CD4-positive, alpha-beta T cell treated with Interleukin-2 at 100 ng/mL for 4 hours (primary cell): ENCODE results near the gene MAPK9.
A peak's percentile ranks its signal among the peaks of the same experiment; 100 is the strongest.
"Not testable (repeated sequence)": the region's sequence is repeated elsewhere in the genome, so short reads cannot be mapped to it uniquely, and the experiment has no call there.

Experiments used
- DNase-seq: peaks from one replicate; pipeline ENCODE4 v3.0.0-alpha.2; 2020; ENCODE audit warnings: low spot score

The MAPK9 gene

GRCh38 chr5:180234271-180234670 lies 57.6 kb downstream of the MAPK9 start:
- DNase-seq, result no peak

GRCh38 chr5:180233729-180234128 lies 58.2 kb downstream of the MAPK9 start:
- no peak for DNase-seq

GRCh38 chr5:180230017-180230416 lies 61.9 kb downstream of the MAPK9 start:
- DNase-seq, result no peak

- DNase-seq, result no peak
Observed at GRCh38 chr5:180222056-180222455, 69.8 kb downstream of the MAPK9 start.

GRCh38 chr5:180217797-180218196 lies 74.1 kb downstream of the MAPK9 start:
- no peak for DNase-seq

- DNase-seq, result no peak
Observed at GRCh38 chr5:180216646-180217171, 75.2 kb downstream of the MAPK9 start.

GRCh38 chr5:180215783-180216630 lies 75.9 kb downstream of the MAPK9 start:
- no peak for DNase-seq

- no peak for DNase-seq
Observed at GRCh38 chr5:180214870-180215770, 76.8 kb downstream of the MAPK9 start.

- no peak for DNase-seq
Observed at GRCh38 chr5:180213657-180214207, 78.2 kb downstream of the MAPK9 start.

GRCh38 chr5:180213256-180213600 lies 78.7 kb downstream of the MAPK9 start:
- DNase-seq, result no peak

- no peak for DNase-seq
Observed at GRCh38 chr5:180212363-180213255, 79.3 kb downstream of the MAPK9 start.

GRCh38 chr5:180211761-180212035 lies 80.2 kb downstream of the MAPK9 start:
- no peak for DNase-seq

GRCh38 chr5:180210961-180211760 lies 80.7 kb downstream of the MAPK9 start:
- DNase-seq, result no peak

GRCh38 chr5:180210077-180210476 lies 81.8 kb downstream of the MAPK9 start:
- not testable (repeated sequence) for DNase-seq

GRCh38 chr5:180209137-180209581 lies 82.7 kb downstream of the MAPK9 start, which contains the start of gene RASGEF1C:
Gene RASGEF1C, minus strand, starts transcription at chr5:180209211. Its CDS starts 71,159 bp downstream, at chr5:180138052.
- DNase-seq, result peak; percentile 28

GRCh38 chr5:180208435-180209081 lies 83.3 kb downstream of the MAPK9 start:
- no peak for DNase-seq

- DNase-seq, result no peak
Observed at GRCh38 chr5:180208038-180208434, 83.8 kb downstream of the MAPK9 start.

- DNase-seq, result no peak
Observed at GRCh38 chr5:180207593-180207992, 84.3 kb downstream of the MAPK9 start.

- DNase-seq, result no peak
Observed at GRCh38 chr5:180206993-180207392, 84.9 kb downstream of the MAPK9 start.

- no peak for DNase-seq
Observed at GRCh38 chr5:180205916-180206315, 86.0 kb downstream of the MAPK9 start.
